Germinal center (tissue), 1 donor: ENCODE data around the gene KDM4B.

ENCODE experiments used
- DNase-seq: peaks from one replicate; pipeline ENCODE4 v3.0.0; 2012; ENCODE audit warnings: mixed read lengths, low spot score

Gene KDM4B

DNA sequence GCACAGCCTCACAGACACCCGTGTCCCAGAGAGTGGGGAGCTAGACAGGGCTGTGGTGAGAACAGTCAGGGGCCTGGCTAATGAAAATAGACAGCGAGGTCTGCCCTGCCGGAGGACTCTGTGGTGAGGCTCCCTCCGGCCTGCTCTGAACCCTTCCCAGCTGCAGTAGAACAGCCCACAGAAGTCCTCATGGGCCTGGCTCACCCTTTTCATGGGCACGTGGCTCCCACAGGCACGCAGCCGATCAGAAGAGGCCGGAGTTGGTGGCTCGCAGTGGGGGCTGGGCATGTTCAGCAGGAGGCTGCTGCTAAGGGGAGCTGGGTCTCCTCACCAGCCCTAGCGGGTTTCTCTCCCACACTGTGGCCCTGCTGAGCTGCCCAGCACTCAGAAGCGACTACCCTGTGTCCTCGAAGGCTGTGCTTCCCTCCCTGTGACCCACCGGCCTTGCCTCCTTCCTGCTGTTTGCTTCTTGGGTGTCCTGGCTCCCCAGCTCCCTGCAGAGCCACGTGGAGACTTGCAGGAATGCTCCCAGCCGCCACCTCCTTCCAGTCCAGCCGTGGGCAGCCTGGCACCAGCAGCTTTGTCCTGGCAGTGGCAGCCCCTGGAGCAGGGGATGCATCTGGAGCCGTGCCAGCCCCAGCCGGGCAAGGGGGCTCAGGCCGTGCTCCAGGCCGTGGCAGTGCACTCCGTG, 138.7 kb downstream of the KDM4B start:
- DNase-seq = no peak

DNA sequence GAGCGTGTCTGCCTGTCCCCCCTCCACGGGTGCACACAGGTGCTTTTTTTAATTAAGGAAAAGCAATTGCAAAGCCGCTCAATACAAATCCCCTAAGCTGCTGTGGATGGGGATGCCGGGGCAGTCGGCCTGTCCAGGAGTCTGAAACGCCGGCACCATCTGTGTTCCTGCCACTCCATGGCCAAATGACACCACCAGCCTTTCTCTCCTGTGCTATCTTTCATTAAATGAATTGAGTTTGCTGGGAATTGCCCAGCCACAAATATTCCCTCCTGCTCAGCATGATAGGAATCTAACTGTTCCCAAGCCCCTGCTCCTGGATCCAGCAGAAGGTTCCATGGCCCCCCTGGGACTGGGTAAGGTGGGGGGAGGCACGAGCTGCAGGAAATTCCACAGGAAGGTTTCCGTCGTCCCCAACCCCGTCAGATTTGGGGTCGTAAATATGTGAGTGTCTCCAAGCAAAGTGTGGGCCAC, 139.2 kb downstream of the KDM4B start:
- DNase-seq = no peak

DNA sequence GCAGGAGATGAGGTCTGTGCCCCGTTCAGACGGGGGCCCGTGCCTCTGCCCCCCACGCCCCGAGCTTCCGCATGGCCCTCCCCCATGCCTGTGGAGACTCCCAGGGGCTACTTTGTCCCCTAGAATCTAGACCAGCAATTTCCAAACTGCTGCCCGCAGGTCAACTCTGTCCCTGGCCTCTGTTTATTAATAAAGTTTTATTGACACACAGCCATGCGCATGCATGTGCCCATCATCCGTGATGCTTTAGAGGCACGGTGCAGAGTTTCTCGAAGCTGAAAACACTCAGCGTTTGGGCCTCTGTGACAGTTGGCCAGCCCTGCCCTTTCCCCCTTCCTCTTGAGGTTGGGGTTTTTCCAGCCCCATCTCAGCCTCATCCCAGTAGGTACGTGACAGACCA, 140.0 kb downstream of the KDM4B start:
- no peak for DNase-seq

DNA sequence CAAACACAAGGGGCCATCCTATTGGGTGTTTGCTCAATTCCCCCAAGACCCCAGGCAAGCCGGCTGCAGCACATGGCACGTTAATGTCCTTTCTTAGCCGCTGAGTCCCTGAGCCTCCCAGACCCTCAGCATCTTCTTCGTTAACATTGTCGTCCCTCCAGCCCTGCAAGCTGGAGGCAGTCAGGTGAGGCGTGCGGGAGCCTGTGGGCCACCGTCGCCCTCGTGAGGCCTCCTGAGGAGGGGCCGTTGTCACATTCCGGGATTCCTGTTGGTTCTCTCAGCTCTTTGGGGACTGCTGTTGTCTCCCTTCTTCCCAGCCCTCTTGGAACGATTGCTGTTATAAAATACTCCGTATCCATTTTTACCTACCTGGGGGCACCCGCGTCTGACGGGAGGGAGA, 140.6 kb downstream of the KDM4B start:
- DNase-seq = no peak

DNA sequence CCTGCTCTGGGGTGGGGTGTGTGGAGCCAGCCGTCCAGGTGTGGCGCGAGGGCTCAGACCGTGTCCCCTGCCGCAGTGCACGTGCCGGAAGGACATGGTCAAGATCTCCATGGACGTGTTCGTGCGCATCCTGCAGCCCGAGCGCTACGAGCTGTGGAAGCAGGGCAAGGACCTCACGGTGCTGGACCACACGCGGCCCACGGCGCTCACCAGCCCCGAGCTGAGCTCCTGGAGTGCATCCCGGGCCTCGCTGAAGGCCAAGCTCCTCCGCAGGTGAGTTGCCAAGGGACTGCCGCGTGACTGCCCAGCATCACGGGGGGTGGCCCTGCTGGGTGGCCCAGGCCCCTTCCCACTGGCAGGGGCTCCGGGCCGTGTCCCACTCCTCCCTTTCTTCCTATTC, 141.6 kb downstream of the KDM4B start:
- no peak for DNase-seq

DNA sequence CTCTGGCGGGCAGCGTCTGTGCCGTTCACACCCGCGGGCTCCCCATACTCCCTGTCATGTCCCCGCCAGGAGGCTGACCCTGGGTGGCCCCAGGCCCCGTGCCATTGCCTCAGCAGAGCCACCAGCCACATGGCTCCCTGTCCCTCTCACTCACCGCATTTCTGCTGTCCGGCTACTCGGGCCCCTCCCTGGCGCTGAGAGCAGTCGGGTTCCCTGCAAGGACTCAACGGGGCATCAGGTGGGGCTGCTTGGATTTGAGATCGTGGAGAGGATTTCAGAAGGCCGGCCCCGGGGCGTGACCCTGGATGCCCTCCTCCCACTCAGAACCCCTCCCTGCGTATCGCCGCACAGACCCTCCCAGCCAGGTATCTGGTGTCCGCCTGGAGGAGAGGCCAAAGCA, 142.1 kb downstream of the KDM4B start:
- no peak for DNase-seq

DNA sequence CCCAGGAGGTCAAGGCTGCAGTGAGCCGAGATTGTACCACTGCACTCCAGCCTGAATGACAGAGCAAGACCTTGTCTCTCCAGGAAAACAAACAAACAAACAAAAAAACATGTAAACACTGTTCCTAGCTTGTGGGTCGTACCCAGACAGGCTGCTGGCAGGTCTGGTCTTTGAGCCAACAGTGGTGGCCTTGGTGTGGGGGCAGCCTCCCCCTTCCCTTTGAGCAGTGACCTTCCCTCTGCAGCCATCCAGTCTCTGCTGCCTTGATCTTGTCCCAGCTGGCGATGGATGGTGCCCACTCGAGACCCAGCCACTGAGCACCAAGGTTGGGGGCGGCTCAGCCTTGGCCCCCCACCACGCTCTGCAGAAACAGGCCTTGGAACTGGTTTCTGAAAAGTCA, 143.3 kb downstream of the KDM4B start:
- no peak for DNase-seq

DNA sequence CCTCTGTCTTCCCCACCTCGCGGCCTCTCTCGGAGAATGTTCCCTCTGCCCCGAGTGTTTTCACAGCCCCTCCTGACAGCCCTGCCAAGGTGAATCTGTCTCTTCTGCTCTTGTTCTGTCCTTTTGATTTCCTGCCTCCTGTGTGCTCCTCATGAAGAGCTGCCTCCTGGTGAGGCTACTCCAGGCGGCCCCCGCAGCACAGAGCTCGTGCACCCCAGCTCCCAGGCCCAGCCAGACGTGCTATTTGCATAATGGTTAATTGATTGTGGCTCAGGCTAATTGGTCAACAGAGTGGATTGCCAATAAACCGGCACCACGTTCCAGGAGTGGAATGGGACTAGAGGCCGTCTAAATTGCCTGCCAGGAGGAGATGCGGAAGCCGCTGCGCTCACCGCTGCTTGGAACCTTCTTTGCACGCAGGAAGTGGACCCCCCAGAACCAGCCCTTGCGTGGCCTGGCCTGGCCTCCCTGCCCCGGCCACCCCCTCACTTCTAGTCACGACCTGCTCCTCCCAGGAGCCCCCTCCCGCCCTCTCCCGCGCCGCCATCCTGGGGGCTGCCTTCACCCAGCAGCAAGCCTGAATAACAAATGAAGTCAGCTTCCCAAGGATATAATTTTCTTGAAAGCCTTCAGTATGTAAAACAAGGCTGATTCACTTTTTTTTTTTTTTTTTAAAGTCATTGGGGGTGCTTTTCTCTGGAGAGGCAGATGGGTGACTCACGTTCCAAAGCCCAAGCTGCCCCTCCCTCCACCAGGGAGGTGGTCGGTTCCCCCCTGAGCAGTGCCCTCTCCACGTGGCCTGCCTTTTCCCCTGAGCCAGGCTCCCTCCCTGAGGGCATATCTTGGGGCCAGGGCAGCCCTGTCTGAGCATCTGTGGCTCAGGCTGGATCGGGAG, 144.0 kb downstream of the KDM4B start:
- DNase-seq = no peak

DNA sequence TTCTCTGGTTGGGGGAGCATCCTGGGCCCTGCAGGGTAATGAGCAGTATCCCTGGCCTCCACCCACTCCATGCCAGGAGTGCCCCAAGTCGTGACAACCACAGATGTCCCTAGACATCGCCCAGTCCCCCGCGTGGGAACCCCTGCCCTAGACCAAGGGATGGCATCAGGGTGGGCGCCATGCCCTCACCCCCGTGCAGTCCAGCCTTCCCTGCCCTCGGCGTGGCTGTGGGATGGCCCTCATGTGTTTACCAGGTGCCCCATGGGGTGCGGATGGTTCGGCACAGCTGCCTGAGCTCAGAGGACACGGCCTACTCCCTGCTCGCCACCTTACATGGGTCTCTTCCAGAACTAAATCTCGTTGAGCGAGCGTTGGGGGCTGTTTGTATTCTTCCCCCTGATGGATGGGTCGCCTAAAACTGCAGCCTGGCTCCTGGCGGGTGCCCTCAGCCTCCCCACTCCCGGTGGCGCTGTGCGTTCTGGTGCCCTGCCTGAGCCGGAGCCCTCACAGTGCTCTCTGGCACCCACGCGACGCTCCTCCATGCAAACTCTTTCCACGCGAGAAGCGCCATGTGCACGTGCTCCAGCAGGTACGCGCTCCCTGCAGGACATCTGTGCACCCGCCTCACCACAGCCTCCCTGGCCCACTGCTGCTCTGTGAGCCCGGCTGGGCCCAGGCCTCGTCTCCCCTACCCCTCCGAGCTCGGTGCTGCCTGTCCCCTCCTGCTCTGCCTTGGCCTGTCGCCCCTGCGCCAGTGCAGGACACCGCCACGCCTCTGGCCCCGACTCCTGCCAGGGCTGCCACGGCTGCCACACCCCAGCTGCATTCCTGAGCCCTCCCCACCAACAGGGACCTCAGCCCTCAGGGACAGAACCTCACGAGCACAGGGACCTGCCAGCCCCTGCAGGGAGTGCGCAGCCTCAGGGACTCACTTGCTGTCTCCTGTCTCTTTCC, 145.0 kb downstream of the KDM4B start:
- DNase-seq = no peak

DNA sequence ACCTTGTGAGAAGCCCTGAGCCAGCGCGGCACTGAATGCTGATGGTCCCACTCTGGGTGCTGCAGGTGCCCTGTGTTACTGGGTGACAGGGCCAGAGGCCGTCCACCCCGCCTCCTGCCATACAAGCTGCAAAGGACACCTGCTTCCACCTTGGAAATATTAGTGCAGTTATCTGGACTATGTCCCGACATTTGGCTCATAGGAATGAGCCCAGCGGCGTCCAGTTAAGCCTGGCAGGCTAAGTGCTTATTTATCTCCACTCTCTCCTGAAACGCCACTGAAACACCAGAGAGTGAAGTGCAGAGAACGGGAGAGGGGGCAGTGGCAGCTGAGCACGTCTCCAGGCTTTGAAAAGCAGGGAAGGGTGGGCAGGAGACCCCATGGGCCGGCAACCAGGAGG, 145.8 kb downstream of the KDM4B start:
- no peak for DNase-seq

DNA sequence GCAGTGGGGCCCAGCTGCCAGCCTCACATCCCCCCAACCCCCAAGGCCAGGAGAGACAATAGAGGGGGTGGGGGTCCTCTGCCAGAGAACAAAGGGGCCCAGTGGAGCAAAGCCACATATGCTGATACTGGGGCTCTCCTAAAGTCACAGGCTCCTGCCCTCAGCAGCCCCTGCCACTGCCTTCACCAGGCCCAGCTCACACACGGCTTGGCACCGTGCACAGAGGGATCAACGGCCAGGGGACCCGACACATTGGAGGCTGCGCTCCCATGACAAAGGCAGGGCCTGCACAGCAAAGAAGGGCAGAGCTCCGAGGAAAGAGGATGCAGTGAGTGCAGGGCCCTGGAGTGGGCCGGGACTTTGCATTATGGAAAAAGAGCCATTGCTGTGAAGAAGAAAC, 146.4 kb downstream of the KDM4B start:
- no peak for DNase-seq

DNA sequence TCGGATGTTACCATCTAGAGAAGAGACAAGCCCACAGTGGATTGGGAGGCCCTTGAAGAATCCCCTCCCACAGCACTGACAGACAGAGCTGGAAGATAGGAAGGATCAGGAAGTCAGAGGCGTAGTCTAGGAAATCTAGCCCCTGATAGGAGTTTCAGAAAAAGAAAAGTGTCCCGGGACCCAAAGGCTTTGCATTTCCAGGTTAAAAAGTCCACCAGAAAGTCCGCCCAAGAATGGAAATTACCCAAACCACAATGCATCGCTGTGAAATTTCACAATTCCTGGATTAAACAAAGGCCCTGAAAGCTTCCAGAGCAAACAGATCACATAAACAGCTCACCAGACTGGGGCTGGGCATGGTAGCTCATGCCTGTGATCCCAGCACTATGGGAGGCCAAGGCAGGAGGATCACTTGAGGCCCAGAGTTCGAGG, 146.9 kb downstream of the KDM4B start:
- no peak for DNase-seq

DNA sequence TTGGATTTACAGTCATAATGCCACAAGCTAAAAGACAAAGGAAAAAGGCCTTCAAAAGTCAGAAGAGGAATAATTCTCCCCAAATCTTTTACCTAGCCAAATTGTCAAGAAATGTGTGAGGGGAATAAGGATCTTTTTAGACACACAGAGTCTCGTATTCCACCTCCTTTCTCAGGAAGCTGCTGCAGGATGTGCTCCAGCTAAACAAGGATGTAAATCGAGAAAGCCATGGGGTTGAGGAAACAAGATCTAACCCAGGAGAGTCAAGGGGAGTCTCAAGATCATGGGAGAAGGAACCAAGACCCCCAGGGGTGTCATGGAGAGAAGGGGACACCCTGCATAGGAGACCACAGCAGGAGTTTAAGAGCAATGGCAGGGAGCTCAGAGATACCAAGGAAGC, 147.4 kb downstream of the KDM4B start:
- no peak for DNase-seq

DNA sequence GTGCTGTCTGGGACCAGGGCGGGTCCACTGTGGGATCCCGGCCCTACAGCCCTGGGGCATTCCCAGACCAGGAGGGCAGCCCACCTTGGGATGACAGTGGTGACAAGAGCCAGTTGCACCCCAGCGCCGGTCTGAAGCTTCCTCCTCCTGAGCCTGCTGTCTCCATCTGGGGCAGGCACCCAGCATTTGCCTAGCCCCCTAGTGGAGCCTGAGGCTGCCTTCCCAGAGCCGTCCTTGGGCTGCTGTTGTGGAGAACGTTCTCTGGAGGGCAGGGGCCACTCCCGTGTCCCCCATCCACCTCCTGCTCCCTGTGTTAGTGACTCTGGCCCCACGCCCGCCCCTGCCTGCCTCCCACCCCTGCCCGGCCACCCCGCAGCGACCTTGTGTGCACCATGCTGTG, 148.5 kb downstream of the KDM4B start:
- no peak for DNase-seq

DNA sequence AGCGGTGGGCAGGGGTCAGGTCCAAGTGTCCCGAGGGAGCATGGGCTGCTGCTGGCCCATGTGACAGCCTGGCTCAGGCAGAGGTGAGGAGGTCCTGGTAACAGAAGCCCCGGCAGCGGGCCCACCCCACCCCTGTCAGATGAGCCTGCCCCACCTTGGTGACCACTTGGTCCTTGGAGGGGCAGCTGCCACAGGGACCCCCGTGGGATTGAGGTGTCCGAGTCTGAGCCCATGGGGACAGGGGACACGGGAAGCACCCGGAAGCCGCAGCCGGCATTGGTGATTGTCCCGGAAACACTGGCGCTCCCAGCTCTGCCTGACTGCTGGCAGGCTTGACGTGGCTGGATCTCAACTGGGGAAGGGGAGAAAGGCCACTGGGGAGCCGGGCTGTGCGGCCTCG, 149.1 kb downstream of the KDM4B start:
- no peak for DNase-seq

DNA sequence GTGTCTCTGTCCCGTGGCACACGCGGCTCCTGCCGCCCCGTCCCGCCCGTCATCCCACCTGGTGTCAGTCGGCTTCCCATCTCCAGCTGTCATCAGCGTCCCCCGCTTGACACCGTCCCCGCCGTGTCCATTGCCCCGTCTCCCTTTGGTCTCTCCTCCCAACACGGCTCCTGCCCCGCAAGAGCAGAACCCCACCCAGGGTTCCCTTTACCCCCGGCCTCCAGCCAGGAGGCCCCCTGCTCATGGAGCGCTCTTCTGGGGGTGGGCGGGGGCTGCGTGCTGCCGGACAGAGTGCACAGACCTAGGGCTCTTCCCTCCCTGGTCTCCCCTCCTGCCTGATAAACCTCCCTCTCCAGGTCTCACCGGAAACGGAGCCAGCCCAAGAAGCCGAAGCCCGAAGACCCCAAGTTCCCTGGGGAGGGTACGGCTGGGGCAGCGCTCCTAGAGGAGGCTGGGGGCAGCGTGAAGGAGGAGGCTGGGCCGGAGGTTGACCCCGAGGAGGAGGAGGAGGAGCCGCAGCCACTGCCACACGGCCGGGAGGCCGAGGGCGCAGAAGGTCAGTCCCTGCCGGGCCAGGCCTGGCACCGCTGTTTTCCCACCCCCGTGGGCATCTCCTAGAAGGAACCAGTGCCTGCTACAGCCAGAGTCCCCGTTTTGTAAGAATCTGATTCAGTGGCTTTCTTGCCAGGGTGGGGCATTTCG, 150.5 kb downstream of the KDM4B start:
- DNase-seq = no peak

DNA sequence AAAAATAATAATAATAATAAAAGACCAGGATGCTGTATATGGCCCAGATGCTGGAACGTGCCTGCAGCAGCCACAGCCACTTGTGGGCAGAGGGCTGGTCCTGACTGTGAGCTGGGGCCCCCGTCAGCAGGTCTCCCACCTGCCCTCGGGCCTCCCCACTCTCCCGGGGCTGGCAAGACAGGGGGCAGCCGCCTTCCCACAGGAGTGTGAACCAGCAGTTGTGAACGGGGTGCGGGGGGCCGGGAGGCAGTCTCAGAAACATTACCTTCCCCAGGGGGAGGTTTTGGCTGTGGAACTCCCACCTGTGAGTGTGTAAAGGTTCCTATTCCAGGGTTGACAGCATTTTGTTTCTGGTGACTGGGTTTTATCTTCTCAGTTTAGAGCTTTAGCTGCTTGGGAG, 151.4 kb downstream of the KDM4B start:
- DNase-seq = no peak

DNA sequence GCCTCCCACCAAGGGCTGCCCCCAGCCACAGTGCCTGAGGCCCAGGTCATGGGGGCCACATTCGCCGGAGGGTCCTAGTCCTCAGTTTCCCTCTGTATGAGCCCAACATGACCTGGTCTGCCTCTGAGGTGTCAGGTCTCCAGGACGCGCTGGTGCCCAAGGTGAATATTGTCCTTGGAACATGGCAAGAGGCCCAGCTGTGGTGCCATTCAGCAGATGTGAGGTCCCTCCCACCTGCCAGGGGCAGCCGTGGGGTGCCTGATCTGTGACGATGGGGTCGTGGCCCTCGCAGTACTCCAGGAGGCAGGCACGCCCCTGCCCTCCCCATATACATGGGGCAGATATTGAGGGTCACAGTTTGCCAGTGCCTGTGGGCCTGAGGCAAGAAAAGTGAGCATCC, 151.9 kb downstream of the KDM4B start:
- DNase-seq = no peak

DNA sequence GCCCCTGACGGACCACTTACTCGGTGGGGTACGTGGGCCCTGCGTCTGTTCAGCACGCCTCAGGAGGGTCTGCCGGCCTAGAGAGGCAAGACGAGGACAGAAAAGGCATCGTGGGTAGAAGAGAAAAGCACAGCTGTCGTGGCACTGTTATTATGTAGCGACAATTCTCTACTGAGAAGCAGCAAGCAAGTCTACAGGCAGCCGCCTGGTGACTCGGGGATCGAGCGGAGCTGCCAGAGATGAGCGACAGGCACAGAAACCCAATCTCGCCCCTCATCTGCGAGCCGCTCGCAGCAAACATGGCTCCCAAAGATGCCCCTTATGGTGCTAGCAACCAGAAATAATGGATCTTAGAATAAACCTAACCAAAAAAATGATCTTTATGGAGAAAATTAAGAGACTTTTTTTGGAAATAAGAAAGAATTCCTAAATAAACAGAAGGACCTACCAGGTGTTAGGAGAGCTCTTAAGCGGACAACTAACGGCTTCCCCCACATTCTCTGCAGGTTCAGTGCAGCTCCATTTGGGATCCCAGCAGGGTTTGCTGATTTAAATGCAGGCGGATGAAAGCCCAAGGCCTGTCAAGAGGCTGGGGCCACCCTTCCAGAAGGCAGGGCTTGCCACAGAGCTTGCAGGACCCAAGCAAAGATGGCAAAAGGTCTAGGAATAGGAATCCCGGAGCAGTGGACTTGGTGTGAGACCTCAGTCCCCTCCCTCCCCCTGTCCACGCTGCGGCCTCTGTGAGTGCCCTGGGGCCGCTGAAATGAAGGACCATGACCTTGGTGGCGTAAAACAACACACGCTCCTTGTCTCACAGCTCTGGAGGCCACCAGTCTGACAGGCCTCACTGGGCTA, 152.6 kb downstream of the KDM4B start:
- DNase-seq = no peak

DNA sequence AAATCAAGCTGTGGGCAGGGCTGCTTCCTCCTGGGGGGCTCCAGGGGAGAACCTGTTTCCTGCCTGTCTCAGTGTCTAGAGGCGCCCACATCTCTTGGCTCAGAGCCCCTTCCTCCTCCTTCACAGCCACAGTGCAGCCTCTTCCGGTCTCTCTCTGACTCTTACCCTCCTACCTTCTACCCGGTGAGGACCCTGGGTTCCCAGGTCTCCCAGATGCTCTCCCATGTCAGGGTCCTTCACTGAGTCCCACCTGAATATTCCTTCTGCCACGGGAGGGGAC, 153.1 kb downstream of the KDM4B start:
- no peak for DNase-seq
